Stimulated activated CD4-positive, alpha-beta T cell treated with anti-CD3 and anti-CD28 coated beads, Interleukin-1b, Interleukin-23, amount 100 ng/mL, for 24 hours (primary cell): Measurements from ENCODE around the gene OLFML3.

Experiments
- DNase-seq, 4 experiments: peaks; one replicate each; pipeline ENCODE4 v3.0.0-alpha.2; 2020; ENCODE audit warnings: low read depth in 4 of 4, low spot score in 1 of 4

The OLFML3 gene

GRCh38 chr1:113978863-113979702 is at the start of gene OLFML3:
Gene OLFML3, plus strand, starts transcription at chr1:113979474. Its CDS starts 43 bp downstream, at chr1:113979517.
- DNase-seq = peak in 3 of 4 experiments; percentile 7 to 31 (median 15)

- DNase-seq = peak; percentile 26 to 51 (median 36)
Observed at GRCh38 chr1:113929750-113930498, 49.4 kb upstream of the OLFML3 start.

- DNase-seq = peak in 3 of 4 experiments; percentile 22 to 48 (median 35)
Observed at GRCh38 chr1:113930499-113931161, 48.6 kb upstream of the OLFML3 start.

GRCh38 chr1:113931451-113931851 is 47.8 kb upstream of the OLFML3 start:
- DNase-seq = no peak

GRCh38 chr1:113934006-113934405 is 45.3 kb upstream of the OLFML3 start:
- no peak for DNase-seq

- no peak for DNase-seq
Observed at GRCh38 chr1:113934511-113935055, 44.7 kb upstream of the OLFML3 start.

- no peak for DNase-seq
Observed at GRCh38 chr1:113935176-113935575, 44.1 kb upstream of the OLFML3 start.

- no peak for DNase-seq
Observed at GRCh38 chr1:113935970-113936369, 43.3 kb upstream of the OLFML3 start.

- DNase-seq = no peak
Observed at GRCh38 chr1:113937146-113937545, 42.1 kb upstream of the OLFML3 start.

- no peak for DNase-seq
Observed at GRCh38 chr1:113938192-113938591, 41.1 kb upstream of the OLFML3 start.

GRCh38 chr1:113940365-113941244 is 38.7 kb upstream of the OLFML3 start:
- DNase-seq = no peak

GRCh38 chr1:113941245-113941559 is 38.1 kb upstream of the OLFML3 start:
- DNase-seq = no peak

GRCh38 chr1:113942527-113942926 is 36.7 kb upstream of the OLFML3 start:
- DNase-seq = no peak

- DNase-seq = no peak
Observed at GRCh38 chr1:113943028-113943811, 36.1 kb upstream of the OLFML3 start.

- no peak for DNase-seq
Observed at GRCh38 chr1:113945329-113945728, 33.9 kb upstream of the OLFML3 start.

GRCh38 chr1:113946112-113946511 is 33.2 kb upstream of the OLFML3 start:
- no peak for DNase-seq

- no peak for DNase-seq
Observed at GRCh38 chr1:113946678-113947387, 32.4 kb upstream of the OLFML3 start.

- no peak for DNase-seq
Observed at GRCh38 chr1:113947388-113948107, 31.7 kb upstream of the OLFML3 start.
